BLaER1 (cell line): ENCODE measurements around the gene MAP3K15.

Source experiments
- H3K27ac ChIP-seq: shearing (Covaris generic); formaldehyde crosslinking; 2 replicates; pipeline ENCODE4 v1.8.1; 2022
- H3K27me3 ChIP-seq: shearing (Covaris generic); formaldehyde crosslinking; 2 replicates; pipeline ENCODE4 v1.8.1; 2022
- H3K36me3 ChIP-seq: shearing (Covaris generic); formaldehyde crosslinking; 2 replicates; pipeline ENCODE4 v1.8.1; 2022
- H3K4me1 ChIP-seq: shearing (Covaris generic); formaldehyde crosslinking; 2 replicates; pipeline ENCODE4 v1.8.1; 2022
- H3K4me2 ChIP-seq: shearing (Covaris generic); formaldehyde crosslinking; 2 replicates; pipeline ENCODE4 v1.8.1; 2022
- H3K4me3 ChIP-seq: shearing (Covaris generic); formaldehyde crosslinking; 2 replicates; pipeline ENCODE4 v1.8.1; 2022
- H3K9ac ChIP-seq: shearing (Covaris generic); formaldehyde crosslinking; 2 replicates; pipeline ENCODE4 v1.8.1; 2022
- H3K9me3 ChIP-seq: shearing (Covaris generic); formaldehyde crosslinking; 2 replicates; pipeline ENCODE4 v1.8.1; 2022
- H4K20me1 ChIP-seq: shearing (Covaris generic); formaldehyde crosslinking; 2 replicates; pipeline ENCODE4 v1.8.1; 2022
- Cebpa-rat ChIP-seq: shearing (Covaris generic); IDR thresholded peaks from 2 replicates; pipeline ENCODE4 v1.8.1; 2022

The MAP3K15 gene

DNA sequence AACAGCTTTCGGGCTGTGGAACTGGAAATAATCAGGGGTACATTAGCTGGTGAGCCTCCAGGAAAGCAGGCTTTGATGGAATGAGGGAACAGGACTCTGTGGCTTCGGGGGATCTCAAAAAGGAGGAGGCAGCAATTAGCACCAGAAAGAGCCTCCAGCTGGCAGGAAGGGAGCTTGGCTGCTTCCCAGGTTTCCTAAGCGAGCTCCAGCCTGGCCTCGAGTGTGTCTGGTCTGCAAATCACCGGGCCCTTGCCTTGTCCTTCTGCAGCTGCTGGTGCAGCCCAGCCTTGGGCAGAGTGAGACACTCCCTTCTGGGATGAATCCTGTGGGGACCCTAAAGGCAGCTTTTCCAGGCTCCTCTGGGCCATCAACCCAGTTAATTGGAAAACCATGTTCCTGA lies 182.3 kb downstream of the MAP3K15 start:
- no peak overlapping the region for H3K4me3 ChIP-seq
- H3K27ac ChIP-seq, result no peak overlapping the region

DNA sequence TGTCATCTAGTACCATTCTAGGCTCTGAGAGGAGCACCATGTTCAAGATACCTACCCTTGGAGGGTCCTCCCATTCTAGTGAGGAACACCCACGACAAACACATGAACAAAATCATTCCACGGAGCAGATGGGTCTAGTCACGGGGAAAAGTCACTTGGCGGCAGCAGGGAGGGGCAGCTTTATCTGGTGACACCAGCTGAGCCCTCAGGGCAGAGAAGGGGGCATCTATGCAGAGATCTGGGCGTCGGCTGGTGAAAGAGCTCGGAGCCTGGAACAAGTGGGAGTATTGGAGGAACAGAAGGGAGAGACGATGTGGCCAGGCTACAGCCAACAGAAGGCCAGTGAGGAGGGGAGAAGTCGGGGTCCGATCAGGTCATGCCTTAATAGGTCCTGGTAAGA lies 183.5 kb downstream of the MAP3K15 start:
- Histone ChIP-seq H3K9ac (no peak overlapping the region), H3K4me2 (no peak overlapping the region), H3K4me3 (no peak overlapping the region), H4K20me1 (no peaks in the 10 kb centered on the region), H3K9me3 (peaks cover 8% of the 10 kb centered on the region; the same call in 1 of the 2 replicates), H3K27me3 (0 out of 2 replicates have a peak, but pooled peaks cover 6% of the 10 kb centered on the region), H3K36me3 (no peaks in the 10 kb centered on the region), H3K4me1 (no peaks in the 10 kb centered on the region), H3K27ac (no peak overlapping the region)
- TF ChIP-seq Cebpa-rat, result no peak

More for the DNA sequence above, 182.3 kb downstream of the MAP3K15 start:
- Histone ChIP-seq H3K27me3 (0 out of 2 replicates have a peak, but pooled peaks cover 6% of the 10 kb centered on the region), H3K4me1 (no peaks in the 10 kb centered on the region), H3K4me2 (no peak overlapping the region), H3K9me3 (peaks cover 8% of the 10 kb centered on the region; the same call in 1 of the 2 replicates), H4K20me1 (no peaks in the 10 kb centered on the region), H3K9ac (no peak overlapping the region), H3K36me3 (no peaks in the 10 kb centered on the region)
- TF ChIP-seq Cebpa-rat, result no peak

DNA sequence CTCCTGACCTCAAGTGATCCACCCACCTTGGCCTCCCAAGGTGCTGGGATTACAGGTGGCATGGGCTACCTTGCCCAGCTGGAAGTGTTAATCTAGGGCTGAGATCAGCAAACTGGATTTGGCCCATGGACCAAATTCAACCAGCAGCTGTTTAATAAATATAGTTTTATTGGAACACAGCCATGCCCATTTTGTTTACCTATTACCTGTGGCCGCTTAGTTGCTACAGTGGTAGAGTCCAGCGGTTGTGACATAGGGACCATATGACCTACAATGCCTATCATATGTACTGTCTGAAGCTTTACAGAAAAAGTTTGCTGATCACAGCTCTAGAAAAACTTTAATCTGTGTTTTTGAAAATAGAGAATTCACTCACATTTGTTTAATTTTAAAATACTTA lies 188.7 kb downstream of the MAP3K15 start:
- H3K36me3 ChIP-seq, result no peaks in the 10 kb centered on the region
- no peak overlapping the region for H3K4me3 ChIP-seq

More for the DNA sequence above, 188.7 kb downstream of the MAP3K15 start:
- Histone ChIP-seq H4K20me1 (no peaks in the 10 kb centered on the region), H3K27me3 (0 out of 2 replicates have a peak, but pooled peaks cover 6% of the 10 kb centered on the region), H3K4me1 (no peaks in the 10 kb centered on the region), H3K27ac (no peak overlapping the region), H3K9ac (no peak overlapping the region), H3K9me3 (no peaks in the 10 kb centered on the region), H3K4me2 (no peak overlapping the region)
- TF ChIP-seq Cebpa-rat, result no peak
